ENCODE data around the gene GIMAP7.

GRCh38 chr7:150507947-150508602 lies 6.6 kb upstream of the GIMAP7 start:
- no peak for TF ChIP-seq CTCF (conservative IDR thresholded peaks at IDR 0.05)
- no peak for TF ChIP-seq ZFX (IDR thresholded peaks at IDR 0.05)

All from C4-2B (cell line).